Activated T-cell treated with anti-CD3 and anti-CD28 coated beads for 4 hours (primary cell): Measurements from ENCODE around the gene OPRL1.
"Not testable (repeated sequence)": the region's sequence is repeated elsewhere in the genome, so short reads cannot be mapped to it uniquely, and the experiment has no call there.

Source experiments
- DNase-seq: peaks from one replicate; pipeline ENCODE4 v3.0.0-alpha.2; 2020

Gene OPRL1

GRCh38 chr20:64121586-64121985 lies 41.7 kb downstream of the OPRL1 start:
- DNase-seq, result no peak

DNA sequence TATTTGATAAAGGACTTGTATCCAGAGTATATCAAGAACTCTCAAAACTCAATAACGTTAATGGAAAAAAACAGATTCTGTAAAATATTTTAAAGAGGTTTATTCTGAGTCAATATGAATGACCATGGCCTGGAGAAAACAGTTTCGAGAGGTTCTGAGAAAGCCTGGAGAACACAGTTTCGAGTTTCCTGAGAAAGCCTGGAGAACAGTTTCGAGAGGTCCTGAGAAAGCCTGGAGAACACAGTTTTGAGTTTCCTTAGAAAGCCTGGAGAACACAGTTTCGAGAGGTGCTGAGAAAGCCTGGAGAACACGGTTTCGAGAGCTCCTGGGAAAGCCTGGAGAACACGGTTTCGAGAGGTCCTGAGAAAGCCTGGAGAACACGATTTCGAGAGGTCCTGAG lies 43.0 kb downstream of the OPRL1 start:
- not testable (repeated sequence) for DNase-seq

DNA sequence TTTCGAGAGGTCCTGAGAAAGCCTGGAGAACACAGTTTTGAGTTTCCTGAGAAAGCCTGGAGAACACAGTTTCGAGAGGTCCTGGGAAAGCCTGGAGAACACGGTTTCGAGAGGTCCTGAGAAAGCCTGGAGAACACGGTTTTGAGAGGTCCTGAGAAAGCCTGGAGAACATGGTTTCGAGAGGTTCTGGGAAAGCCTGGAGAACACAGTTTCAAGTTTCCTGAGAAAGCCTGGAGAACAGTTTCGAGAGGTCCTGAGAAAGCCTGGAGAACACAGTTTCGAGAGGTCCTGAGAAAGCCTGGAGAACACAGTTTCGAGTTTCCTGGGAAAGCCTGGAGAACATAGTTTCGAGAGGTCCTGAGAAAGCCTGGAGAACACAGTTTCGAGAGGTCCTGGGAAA lies 43.6 kb downstream of the OPRL1 start:
- DNase-seq, result not testable (repeated sequence)

GRCh38 chr20:64129146-64129782 lies 49.4 kb downstream of the OPRL1 start:
- no peak for DNase-seq

- no peak for DNase-seq
These were observed 50.4 kb downstream of the OPRL1 start for GRCh38 chr20:64130271-64130670.

GRCh38 chr20:64130876-64131275 lies 51.0 kb downstream of the OPRL1 start:
- DNase-seq, result no peak

DNA sequence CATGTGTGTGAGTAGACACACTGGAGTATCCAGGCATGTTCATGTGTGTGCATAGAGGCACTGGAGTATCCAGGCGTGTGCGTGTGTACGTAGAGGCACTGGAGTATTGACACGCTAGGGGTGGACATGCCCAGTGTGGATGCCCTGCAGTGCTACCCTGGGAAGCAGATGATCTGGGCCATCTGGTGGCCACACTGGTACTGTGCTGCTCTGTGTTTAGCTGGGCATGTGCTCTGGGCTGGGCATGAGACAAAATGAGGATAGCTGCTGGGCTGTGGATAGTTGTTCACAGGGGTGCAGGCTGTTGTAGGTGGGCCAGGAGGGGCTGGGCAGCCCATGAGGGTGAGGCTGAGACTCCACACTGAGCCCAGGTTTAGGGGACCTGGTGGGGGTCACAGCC lies 51.5 kb downstream of the OPRL1 start:
- no peak for DNase-seq

DNA sequence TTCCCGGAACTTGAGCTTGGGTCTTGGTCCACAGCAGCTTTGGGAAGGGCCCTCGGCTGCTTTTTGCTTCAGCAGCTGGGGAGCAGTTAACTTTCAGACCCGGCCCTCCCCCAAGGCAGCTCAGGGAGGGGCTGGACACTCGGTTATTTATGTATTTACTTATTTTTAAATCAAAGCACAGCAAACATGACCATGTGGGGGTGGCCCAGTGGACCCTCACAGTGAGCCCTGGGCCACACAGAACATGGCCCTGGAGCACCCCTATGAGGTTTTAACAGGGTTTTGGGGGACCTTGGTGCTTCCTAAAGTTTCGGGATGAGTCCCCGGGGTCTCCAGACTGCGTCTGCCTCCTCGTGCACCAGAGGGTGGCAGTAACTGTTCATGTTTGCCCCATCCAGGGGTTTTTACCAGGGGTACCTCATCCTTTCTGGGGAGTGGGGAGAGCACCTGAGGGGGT lies 54.1 kb downstream of the OPRL1 start:
- DNase-seq, result no peak

DNA sequence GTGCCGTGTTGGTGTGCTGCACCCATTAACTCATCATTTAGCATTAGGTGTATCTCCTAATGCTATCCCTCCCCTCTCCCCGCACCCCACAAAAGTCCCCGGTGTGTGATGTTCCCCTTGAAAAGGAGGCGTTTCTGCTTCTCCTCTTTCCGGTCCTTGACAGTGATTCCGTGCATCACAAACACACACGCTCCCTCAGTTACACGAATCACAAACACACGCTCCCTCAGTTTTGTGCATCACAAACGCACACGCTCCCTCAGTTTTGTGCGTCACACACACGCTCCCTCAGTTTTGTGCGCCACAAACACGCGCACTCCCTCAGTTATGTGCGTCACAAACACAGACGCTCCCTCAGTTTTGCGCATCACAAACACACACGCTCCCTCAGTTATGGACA lies 54.9 kb downstream of the OPRL1 start:
- DNase-seq, result not testable (repeated sequence)

DNA sequence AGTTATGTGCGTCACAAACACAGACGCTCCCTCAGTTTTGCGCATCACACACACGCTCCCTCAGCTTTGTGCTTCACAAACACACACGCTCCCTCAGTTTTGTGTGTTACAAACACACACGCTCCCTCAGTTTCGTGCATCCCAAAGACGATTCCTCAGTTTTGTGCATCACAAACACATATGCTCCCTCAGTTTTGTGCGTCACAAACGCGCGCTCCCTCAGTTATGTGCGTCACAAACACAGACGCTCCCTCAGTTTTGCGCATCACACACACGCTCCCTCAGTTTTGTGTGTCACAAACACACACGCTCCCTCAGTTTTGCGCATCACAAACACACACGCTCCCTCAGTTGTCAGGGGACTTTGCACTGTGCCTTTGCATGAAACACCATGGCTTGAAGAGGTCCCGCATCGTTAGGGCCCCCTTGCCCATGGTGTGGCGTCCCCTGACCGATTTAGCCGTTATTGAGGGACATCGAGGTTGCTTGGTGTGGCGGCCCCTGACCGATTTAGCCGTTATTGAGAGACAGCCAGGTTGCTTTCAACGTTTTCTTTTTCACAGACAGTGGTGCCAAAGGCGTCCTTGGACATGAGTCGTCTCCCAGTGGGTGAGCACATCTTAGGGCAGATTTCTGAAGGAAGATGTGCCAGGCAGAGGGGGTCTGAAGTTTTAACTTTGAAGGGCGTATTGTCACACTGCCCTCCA lies 56.3 kb downstream of the OPRL1 start:
- DNase-seq, result no peak

DNA sequence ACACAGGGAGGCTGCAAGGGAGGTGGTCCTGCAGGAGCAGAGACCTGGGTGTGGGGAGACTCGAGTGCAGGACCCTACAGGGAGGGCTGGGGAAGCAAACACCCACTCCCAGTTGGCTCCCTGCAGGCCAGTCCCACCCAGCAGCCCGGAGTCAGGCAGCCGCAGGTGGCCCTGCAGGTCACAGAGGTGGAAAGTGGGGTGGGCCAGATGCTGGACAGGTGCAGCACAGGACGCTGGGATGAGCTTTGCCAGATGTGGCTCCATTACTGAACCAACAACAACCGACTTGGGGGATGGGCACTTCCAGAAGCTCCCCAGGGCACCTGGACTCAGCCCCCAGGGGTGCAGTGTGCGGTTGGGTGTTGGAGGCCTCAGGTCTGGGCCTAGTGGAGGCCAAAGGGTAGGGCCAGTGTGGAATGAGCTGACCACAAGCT lies 57.7 kb downstream of the OPRL1 start:
- DNase-seq, result no peak

DNA sequence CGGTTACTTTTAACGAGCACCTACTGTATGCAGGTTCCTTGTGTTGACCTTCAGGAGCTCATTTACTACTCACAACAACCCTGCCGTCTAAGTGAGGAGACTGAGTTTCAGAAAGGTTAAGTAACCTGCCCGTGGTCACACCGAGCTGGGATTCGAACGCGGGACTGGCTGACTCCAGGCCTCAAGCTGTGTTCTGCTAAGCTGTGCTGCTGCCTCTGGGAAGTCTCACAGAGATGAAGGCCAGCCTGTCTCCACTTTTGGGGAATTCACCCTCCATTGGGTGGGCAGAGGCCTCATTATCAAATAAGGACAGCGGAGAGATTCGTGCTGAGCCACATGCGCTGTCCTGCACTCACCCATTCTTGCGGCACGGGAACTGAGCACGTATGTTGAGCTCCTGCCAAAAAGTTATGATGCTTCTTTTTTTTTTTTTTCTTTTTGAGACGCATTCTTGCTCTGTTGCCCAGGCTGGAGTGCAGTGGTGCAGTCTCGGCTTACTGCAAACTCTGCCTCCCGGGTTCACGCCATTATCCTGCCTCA lies 58.5 kb downstream of the OPRL1 start:
- DNase-seq, result no peak

DNA sequence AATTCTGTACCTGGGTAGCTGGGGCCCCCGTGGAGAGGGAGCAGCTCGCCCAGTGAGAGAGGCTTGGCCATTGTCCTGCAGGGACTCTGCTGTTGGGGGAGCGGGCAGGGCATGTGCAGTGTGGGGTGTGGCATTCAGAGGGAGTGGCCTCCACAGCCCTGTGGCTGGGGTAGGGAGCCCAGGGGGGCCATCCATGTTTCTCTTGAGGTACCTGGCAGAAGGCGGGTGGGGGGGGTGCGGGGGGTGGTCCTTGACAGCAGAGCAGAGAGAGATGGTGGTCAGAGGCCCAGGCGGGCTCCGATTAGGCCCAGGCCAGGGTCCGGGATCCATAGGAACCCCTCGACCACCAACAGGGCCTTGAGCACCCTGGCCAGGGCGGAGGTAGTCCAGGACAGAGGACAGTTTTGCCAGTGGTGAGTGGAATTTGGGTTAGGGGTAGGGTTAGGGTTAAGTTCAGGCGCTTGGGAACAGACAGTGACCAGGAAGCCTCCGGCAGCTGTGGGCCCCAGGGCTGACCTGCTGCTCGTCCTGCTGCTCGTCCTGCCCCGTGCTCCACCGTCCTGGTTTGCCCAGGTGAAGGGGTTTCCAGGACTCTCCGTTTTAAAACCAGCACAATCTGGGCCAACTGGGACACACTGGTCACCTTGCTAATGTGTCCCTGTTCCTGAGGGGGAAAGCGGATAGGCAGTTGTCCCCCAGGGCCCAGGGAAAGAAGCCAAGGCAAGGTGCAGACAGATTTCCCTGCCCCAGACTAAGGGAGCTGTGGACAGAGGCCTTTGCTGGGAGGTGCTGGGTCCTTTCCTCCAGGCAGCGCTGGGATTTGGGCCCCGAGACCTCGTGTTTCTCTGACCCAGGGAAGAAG lies 59.5 kb downstream of the OPRL1 start:
- DNase-seq, result no peak

DNA sequence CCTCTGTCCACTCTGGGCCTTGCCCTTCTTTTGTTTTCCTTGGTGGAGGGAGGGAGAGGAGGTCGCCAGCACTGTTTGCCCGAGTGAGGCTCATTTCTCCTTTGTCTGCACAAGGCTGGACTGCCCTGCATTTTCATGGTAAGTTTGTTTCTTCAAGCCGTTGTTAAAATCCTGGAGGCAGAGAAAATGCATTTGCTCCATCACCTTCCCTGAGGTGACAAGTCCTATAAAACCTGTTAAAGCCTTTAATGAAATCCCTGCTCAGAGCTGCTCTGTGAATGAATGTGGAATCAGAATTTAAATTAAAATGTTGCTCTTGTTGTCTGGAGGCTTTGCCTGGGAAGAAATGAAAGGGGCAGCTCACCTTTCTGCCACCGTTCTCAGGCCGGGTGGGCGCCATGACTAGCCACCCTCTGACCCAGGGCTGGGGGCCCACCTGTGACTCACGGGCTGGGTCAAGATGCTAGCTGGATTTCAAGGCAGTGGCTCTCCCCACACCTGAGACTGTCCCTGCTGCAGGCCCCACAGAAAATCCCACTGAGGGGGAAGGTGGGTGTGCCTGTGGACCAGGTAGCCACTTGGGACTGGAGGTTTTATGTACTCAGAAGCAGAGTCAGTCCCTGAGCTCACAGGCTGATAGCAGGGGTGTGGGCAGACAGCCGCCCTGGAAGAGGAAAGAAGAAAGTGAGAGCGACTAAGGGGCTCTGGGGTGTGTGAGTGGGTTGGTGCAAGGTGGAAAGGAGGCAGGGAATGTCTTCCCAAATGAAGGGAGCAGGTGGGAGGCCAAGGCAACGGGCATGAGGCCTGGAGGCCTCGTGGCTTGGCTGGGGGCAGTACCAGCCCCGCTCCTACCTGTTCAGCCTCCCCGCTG lies 60.4 kb downstream of the OPRL1 start:
- DNase-seq, result no peak

DNA sequence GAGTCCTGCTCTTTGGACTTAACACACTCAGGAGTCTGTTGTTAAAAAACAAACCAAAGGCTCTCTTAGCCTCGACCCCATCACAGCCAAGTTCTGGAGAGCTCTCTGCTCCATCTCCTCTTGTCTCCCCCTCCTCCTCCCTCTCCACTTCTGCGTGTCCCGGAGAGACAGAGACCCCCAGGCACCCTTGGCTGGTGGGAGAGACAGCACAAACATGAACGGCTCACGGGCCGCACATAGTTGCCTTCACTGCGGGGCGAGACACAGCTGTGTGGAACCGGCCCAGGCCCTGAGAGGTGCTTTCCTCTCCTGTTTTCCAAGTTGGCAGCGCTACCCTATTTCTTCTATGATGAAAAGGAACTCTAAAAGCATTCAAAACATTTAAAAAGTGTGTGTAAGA lies 61.1 kb downstream of the OPRL1 start:
- no peak for DNase-seq

DNA sequence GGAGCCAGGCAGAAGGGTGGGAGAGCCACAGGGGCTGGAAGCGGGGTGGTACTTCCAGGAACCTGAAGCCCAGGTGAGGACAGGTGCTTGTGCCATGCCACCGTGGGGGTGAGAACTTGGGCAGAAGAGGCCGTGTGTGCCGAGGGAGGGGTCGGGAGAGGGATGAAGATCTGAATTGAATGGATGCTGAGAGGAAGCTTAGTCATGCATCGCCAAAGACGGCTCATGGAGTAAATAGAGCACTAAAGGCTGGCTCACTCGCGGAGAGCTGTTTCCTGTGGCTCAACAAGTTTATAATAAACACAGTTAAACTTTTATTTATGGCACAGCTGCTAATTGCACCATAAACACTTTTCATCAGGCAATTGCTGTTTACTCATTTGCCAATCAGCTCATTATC lies 62.7 kb downstream of the OPRL1 start:
- DNase-seq, result no peak

DNA sequence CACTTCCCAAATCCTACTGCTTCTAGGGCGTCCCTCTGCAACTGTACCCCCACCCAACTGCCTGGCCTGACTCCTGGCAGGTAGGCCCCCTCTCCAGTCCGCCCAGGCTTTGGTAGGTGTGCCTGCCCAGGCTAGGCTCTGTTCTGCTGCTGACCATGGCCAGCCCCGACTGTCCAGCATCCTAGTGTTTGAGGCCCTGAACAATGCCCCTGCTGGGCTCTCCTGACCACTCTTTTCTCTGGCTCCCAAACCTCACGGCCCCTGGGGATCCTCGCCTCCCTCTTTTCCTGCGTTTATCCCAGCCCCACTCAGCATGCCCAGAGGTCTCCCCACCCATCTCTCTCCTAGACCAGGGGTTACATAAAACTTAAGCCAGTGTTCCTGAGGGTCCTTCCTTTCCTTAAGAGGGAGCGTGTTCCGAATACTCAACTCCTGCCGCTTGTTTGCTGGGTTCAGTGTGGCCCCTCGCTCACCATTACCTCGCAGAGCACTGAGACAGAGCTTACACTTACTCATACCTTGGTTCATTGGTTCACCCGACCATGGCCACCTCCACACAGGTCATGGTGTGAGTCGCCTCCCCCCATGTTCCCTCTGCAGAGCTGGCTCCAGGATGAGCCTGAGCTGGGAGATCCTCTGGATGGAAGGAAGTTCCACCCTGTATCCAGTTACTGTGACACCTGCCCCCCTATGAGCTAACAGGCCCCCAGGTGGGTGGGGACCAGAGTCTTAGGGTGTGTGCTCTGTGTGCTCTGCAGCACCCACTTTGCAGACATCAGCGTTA lies 63.3 kb downstream of the OPRL1 start:
- DNase-seq, result no peak

GRCh38 chr20:64144144-64144912 lies 64.4 kb downstream of the OPRL1 start:
- DNase-seq, result no peak

- DNase-seq, result no peak
These were observed 65.8 kb downstream of the OPRL1 start for GRCh38 chr20:64145458-64146300.
